ENCODE measurements around the gene TUBA3D. TPM values are rescaled to one million over a fixed set of nuclear protein-coding genes. Genes with fewer than 3 reads are reported as not detected.
A peak's percentile ranks its signal among the peaks of the same experiment; 100 is the strongest.
"Not testable (repeated sequence)": the region's sequence is repeated elsewhere in the genome, so short reads cannot be mapped to it uniquely, and the experiment has no call there.

Gene TUBA3D
- total RNA-seq, 4 donors from 2014 or later, result not detected

- Histone ChIP-seq H3K9me3 (no peaks in the 10 kb centered on the region), H3K4me3 (no peak overlapping the region), H3K27ac (no peak overlapping the region), H3K27me3 (no peaks in the 10 kb centered on the region), H3K36me3 (no peaks in the 10 kb centered on the region), H3K4me1 (peaks cover 0 to 13% (median 10%) of the 10 kb centered on the region in 4 donors)
- intact Hi-C loops (cut with DNase I; ENCODE audit: low total_unique reads), result no loop called here
- DNase-seq, result no peak
- 57 to 87% methylated on average over 3 to 14 of the region's 14 CpGs for WGBS, 2 donors (ENCODE audit: low coverage in 1 of 2)
- TF ChIP-seq, protein P1, sequence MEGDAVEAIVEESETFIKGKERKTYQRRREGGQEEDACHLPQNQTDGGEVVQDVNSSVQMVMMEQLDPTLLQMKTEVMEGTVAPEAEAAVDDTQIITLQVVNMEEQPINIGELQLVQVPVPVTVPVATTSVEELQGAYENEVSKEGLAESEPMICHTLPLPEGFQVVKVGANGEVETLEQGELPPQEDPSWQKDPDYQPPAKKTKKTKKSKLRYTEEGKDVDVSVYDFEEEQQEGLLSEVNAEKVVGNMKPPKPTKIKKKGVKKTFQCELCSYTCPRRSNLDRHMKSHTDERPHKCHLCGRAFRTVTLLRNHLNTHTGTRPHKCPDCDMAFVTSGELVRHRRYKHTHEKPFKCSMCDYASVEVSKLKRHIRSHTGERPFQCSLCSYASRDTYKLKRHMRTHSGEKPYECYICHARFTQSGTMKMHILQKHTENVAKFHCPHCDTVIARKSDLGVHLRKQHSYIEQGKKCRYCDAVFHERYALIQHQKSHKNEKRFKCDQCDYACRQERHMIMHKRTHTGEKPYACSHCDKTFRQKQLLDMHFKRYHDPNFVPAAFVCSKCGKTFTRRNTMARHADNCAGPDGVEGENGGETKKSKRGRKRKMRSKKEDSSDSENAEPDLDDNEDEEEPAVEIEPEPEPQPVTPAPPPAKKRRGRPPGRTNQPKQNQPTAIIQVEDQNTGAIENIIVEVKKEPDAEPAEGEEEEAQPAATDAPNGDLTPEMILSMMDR (IDR thresholded peaks at IDR 0.05), result no peak
- TF ChIP-seq POLR2AphosphoS5 (IDR thresholded peaks at IDR 0.05), result no peak
- no peak for TF ChIP-seq POLR2A (IDR thresholded peaks at IDR 0.05)
- in situ Hi-C loops (cut with MboI; ENCODE audit: low pct_ligation_motif_present in 1 of 4, low pct_unique_long_range_greater_than_20kb in 1 of 4, low sequenced_read_pairs in 3 of 4), result loop anchor here in 1 of 4 donors (5.0 kb wide), 1 partner anchor 1301 kb away; no protein-coding TSS in a partner anchor
Measured at GRCh38 chr2:131488306-131489205, 12.6 kb downstream of the TUBA3D start.

DNA sequence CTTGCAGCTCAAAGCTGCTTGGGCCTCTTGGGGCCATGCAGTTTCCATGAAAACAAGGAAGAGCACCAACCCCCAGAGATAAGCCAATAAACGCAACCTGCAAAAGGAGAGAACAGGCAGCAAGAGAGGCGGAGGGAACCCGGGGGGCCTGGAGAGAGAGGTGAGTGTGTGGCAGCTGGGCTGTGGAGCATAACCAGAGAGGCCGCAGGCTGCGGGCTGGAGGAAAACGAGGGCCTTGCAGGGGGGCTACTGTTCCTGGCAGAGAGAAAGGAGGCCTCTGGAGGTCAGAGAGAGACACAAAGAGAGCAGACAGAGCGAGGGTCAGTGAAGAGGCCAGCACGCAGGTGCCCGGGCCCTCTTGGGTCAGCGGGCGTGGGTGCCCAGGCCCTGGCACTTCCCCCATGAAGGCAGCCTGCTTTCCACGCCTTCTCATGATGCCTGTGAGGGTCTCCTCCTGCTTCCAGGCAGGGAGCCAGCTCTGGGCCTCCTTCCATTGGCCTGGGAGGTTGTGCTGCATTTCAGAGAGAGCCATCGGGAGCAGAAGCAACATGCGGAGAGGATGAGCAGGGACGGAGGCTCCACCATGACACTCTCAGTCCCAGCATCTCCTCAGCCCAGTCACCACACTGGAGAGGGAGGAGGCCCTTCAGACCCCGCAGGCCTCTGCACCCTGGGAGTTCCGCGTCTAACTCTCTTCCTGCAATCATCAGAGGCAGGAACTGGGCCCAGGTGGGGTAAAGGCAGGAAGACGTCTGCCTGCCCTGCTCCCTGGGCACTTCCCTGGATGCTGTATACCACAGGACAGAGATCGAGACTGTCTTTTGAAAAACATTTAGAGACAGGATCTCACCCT lies 14.9 kb downstream of the TUBA3D start:
- 65% methylated on average over 20 of the region's 20 CpGs; no CpG with 5 or more reads in 1 of the 2 donors for WGBS, 2 donors (ENCODE audit: low coverage in 1 of 2)
- H3K36me3 ChIP-seq; in situ Hi-C loops (cut with MboI; ENCODE audit: low pct_ligation_motif_present in 1 of 4, low pct_unique_long_range_greater_than_20kb in 1 of 4, low sequenced_read_pairs in 3 of 4); intact Hi-C loops (cut with DNase I; ENCODE audit: low total_unique reads); H3K9me3 ChIP-seq; H3K27me3 ChIP-seq: not testable (repeated sequence)
- Histone ChIP-seq H3K4me3 (peak overlapping the region in 3 of 4 donors; percentile 53 to 96 (median 87)), H3K27ac (peak overlapping the region in 3 of 4 donors; percentile 62 to 96 (median 94)), H3K4me1 (peaks cover 6 to 30% (median 21%) of the 10 kb centered on the region in 4 donors)
- DNase-seq, result peak; percentile 33

DNA sequence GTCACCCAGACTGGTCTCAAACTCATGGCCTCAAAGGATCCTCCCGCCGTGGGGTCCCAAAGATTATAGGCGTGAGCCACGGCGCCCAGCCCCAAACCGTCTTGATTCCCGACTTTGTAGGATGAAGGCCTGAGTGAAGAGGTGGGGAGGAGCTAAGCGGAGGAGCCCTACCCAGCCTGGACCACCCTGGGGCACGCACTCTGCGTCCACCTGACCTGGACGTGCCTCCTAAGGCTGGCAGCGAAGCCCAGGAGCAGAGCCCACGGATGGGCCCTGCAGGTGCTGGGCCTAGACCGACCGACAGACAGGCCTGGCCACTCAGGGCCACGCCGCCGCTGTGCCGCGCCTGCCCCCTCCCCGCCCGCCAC lies 15.5 kb downstream of the TUBA3D start:
- peaks cover 6 to 30% (median 21%) of the 10 kb centered on the region in 4 donors for H3K4me1 ChIP-seq
- WGBS, 2 donors (ENCODE audit: low coverage in 1 of 2), result 7% methylated on average over 20 of the region's 22 CpGs; no CpG with 5 or more reads in 1 of the 2 donors
- DNase-seq; H3K27me3 ChIP-seq; intact Hi-C loops (cut with DNase I; ENCODE audit: low total_unique reads); H3K9me3 ChIP-seq; in situ Hi-C loops (cut with MboI; ENCODE audit: low pct_ligation_motif_present in 1 of 4, low pct_unique_long_range_greater_than_20kb in 1 of 4, low sequenced_read_pairs in 3 of 4); H3K36me3 ChIP-seq: not testable (repeated sequence)
- H3K27ac ChIP-seq, result peak overlapping the region in 3 of 4 donors; percentile 62 to 96 (median 94)
- peak overlapping the region; percentile 42 to 96 (median 70) for H3K4me3 ChIP-seq

- 0% methylated on average over 17 of the region's 53 CpGs; no CpG with 5 or more reads in 1 of the 2 donors for WGBS, 2 donors (ENCODE audit: low coverage in 1 of 2)
- H3K36me3 ChIP-seq; intact Hi-C loops (cut with DNase I; ENCODE audit: low total_unique reads); H3K9me3 ChIP-seq; H3K27me3 ChIP-seq; in situ Hi-C loops (cut with MboI; ENCODE audit: low pct_ligation_motif_present in 1 of 4, low pct_unique_long_range_greater_than_20kb in 1 of 4, low sequenced_read_pairs in 3 of 4): not testable (repeated sequence)
- H3K4me1 ChIP-seq, result peaks cover 6 to 30% (median 21%) of the 10 kb centered on the region in 4 donors
- H3K27ac ChIP-seq, result peak within 1 kb of the TSS; percentile 88 to 96 (median 93)
- peak within 1 kb of the TSS; percentile 53 to 96 (median 84) for H3K4me3 ChIP-seq
- DNase-seq, result peak; percentile 44
Measured at GRCh38 chr2:131492015-131492417, 16.1 kb downstream of the TUBA3D start, which contains the start of gene MZT2A. Gene MZT2A, minus strand, starts transcription at chr2:131492397. Its CDS starts 21 bp downstream, at chr2:131492376.

DNA sequence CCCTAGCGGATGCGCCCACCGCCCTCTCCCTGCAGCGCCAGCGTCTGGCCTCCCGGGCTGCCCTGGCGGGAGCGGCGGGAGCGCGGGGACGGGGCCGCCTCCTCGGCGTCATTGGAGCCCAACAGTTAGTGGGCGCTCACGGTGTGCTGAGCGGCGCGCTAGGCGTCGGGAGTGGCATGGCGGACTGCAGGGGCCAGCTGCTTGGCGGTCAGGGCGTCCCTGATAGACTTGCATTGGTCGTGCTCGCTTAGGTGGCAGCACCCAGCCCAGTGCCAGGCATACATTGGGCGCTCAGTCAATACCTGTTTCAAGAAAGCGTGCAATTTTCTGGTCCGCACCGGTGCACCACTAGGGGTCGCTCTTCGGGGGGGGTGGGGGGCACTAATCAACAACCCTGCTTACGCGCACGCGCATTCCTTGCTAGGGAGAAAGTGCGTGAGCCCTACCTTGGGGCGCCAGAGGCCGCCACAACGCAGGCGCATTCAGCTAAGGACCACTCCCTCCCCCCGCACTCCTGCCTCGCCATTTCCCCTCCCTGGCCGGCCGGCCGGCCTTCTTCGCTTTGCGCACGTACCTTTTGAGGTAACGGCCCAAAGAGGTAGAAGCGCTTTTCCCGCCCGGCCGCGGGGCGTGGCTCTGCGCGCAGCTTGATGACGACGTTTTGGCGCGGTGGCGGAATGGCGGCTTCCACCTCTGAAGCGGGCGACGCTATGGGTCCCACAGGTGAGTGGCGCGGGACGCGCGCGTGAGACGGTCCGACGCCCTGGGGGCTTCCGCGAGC lies 16.7 kb downstream of the TUBA3D start:
- peak; percentile 93 for DNase-seq

More for the DNA sequence above, 16.7 kb downstream of the TUBA3D start:
- no peaks in the 10 kb centered on the region for H3K27me3 ChIP-seq
- WGBS, 2 donors (ENCODE audit: low coverage in 1 of 2), result 0% methylated on average over 30 of the region's 79 CpGs; no CpG with 5 or more reads in 1 of the 2 donors
- TF ChIP-seq EP300 (IDR thresholded peaks at IDR 0.05; ENCODE audit: low read depth) (no peak), POLR2A (IDR thresholded peaks at IDR 0.05) (peak; percentile 47), POLR2AphosphoS5 (IDR thresholded peaks at IDR 0.05) (peak; percentile 33 to 62 (median 56))
- TF ChIP-seq, protein P1 (IDR thresholded peaks at IDR 0.05), result peak; percentile 75 to 96 (median 79)
- peak overlapping the region; percentile 53 to 96 (median 84) for H3K4me3 ChIP-seq
- no peaks in the 10 kb centered on the region for H3K36me3 ChIP-seq
- H3K9me3 ChIP-seq, result no peaks in the 10 kb centered on the region
- H3K4me1 ChIP-seq, result peaks cover 6 to 30% (median 21%) of the 10 kb centered on the region in 4 donors
- H3K27ac ChIP-seq, result peak overlapping the region; percentile 88 to 96 (median 93)
- in situ Hi-C loops (cut with MboI; ENCODE audit: low pct_ligation_motif_present in 1 of 4, low pct_unique_long_range_greater_than_20kb in 1 of 4, low sequenced_read_pairs in 3 of 4) (no loop called here), intact Hi-C loops (cut with DNase I; ENCODE audit: low total_unique reads) (no loop called here)
